Spinal cord (tissue), 10 donors: ENCODE results near the gene CAVIN1. TPM values are rescaled to one million over a fixed set of nuclear protein-coding genes. Genes with fewer than 3 reads are reported as not detected.
"Not testable (repeated sequence)": the region's sequence is repeated elsewhere in the genome, so short reads cannot be mapped to it uniquely, and the experiment has no call there.

Source experiments
- DNase-seq, 6 donors: peaks; one replicate each; pipeline versions ENCODE4 v3.0.0 to v3.0.0-alpha.2; 2013 to 2015; ENCODE audit warnings: low spot score in 6 of 6, low read depth in 4 of 6
- H3K27ac ChIP-seq: one replicate; pipeline ENCODE4 v1.5.1; 2013; ENCODE audit warnings: low read depth, low read length, control low read depth
- H3K27me3 ChIP-seq: one replicate; pipeline ENCODE4 v1.6.1; 2013; ENCODE audit warnings: low read length; ENCODE audit not compliant: control insufficient read depth, insufficient read depth
- H3K36me3 ChIP-seq: one replicate; pipeline ENCODE4 v1.6.1; 2013; ENCODE audit warnings: low read length; ENCODE audit not compliant: control insufficient read depth, insufficient read depth
- H3K4me1 ChIP-seq: one replicate; pipeline ENCODE4 v1.6.1; 2013; ENCODE audit warnings: low read length; ENCODE audit not compliant: control insufficient read depth, insufficient read depth
- H3K4me3 ChIP-seq: one replicate; pipeline ENCODE4 v1.5.1; 2013; ENCODE audit warnings: low read depth, low read length, control low read depth
- H3K9me3 ChIP-seq: one replicate; pipeline ENCODE4 v1.6.1; 2013; ENCODE audit warnings: low read length; ENCODE audit not compliant: control insufficient read depth, insufficient read depth
- WGBS: methylation state at CpG from one replicate; pipeline ENCODE4 v1.1.5; 2013; ENCODE audit warnings: missing lambda C conversion rate; ENCODE audit not compliant: insufficient coverage; 5-methylcytosine and 5-hydroxymethylcytosine counted together
- polyA plus RNA-seq, 2 donors: library from polyadenylated mRNA; unstranded; fragments of 120-200 nt; gene quantifications; one replicate each; pipeline ENCODE4 v1.2.1, GENCODE V29; 2013; ENCODE audit not compliant: insufficient read length in 2 of 2
- total RNA-seq, 2 donors: library from RNA; depleted of rRNA in 1 of 2; stranded (reverse); fragments of 120-200 nt in 1 of 2; fragments of >200 nt in 1 of 2; gene quantifications; one replicate each; pipeline versions ENCODE4 v1.2.3 to v1.2.4, GENCODE V29; 2013 to 2014
- donor health status: healthy.

Gene CAVIN1
- total and polyA plus RNA-seq, 4 donors, result 30.9 to 151 (median 58.8) TPM

DNA sequence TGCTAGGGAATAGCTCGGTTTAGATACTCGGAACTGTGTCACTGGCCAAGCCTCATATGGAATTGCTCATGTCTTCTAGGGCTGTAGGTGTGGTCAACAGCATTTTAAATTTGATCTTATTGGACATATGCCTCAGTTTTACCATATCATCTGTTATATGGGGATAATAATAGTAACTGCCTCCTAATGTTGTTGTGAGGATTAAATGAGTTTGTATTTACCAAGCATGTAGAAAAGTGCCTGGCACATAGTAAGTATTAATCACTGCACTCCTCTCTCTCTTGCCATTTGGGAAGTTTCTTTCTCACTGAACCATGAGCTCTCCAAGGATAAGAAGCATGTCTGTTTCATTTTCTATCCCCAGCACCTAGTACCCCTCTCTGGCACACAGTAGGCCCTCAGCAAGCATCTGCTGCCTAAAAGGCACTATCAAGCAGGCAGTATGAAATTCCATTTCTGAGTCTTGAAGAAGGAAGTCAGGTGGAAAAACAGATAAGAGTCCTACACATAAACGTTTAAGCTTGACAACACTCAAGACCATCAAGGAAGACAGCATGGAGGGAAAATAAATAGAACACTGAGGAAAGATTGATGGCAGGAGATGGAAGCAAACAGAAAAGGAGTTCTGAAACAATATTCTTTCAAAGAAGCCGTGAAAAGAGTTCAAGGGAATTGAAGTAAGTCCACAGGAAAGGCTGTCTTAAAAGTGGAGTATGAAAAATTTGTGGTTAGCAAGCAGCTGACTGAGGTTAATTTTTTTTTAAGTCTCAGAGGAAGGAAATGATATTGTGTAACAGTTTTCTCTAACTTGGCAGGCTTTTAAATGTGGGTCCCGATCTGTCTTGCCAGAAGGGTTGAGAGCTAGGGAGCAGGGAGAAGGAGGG, 33.4 kb upstream of the CAVIN1 start:
- Histone ChIP-seq H3K27ac (peak overlapping the region; percentile 57), H3K4me3 (no peak overlapping the region), H3K9me3 (no peaks in the 10 kb centered on the region), H3K36me3 (peaks cover 3% of the 10 kb centered on the region), H3K27me3 (no peaks in the 10 kb centered on the region), H3K4me1 (peaks cover 13% of the 10 kb centered on the region)
- WGBS, result 54% methylated on average over 1 of the region's 5 CpGs
- DNase-seq, result peak in 1 of 6 donors; percentile 23

DNA sequence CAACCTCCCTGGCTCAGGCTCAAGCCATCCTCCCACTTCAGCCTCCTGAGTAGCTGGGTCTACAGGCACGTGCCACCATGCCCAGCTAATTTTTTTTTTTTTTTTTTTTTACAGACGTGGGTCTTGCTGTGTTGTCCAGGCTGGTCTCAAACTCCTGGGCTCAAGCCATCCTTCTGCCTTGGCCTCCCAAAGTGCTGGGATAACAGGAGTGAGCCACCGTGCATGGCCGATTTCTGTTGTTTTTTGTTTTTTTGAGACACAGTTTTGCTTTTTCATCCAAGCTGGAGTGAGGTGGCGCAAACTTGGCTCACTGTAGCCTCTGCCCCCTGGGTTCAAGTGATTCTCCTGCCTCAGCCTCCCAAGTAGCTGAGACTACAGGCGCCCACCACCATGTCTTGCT, 31.9 kb upstream of the CAVIN1 start:
- H3K4me3 ChIP-seq, H3K27me3 ChIP-seq, H3K27ac ChIP-seq, H3K9me3 ChIP-seq, H3K36me3 ChIP-seq, DNase-seq: not testable (repeated sequence)
- WGBS, result 93% methylated on average over 2 of the region's 6 CpGs
- H3K4me1 ChIP-seq, result peaks cover 12% of the 10 kb centered on the region

DNA sequence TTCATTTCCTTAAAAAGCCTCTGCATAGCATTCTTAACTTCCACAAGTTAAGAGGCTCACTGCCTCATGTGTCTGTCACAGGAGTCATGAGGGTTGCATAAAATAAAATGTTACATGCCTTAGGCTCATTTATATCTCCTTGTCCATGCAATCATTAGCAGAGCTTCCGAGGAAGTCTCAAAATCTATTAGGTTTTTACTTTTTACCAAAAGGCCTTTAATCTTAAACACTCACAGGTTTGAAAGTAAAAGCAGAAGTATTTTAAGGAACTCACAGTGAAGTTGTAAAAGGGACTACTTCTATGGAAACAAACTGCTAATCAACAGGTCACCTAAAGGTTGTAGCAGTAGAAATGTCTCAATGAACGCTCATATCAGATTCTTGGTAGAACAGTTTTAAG, 30.4 kb upstream of the CAVIN1 start:
- Histone ChIP-seq H3K4me1 (peaks cover 7% of the 10 kb centered on the region), H3K27me3 (no peaks in the 10 kb centered on the region), H3K4me3 (no peak overlapping the region), H3K36me3 (no peaks in the 10 kb centered on the region), H3K9me3 (no peaks in the 10 kb centered on the region), H3K27ac (no peak overlapping the region)
- no CpG with 5 or more reads among the region's 2 CpGs for WGBS
- no peak for DNase-seq

DNA sequence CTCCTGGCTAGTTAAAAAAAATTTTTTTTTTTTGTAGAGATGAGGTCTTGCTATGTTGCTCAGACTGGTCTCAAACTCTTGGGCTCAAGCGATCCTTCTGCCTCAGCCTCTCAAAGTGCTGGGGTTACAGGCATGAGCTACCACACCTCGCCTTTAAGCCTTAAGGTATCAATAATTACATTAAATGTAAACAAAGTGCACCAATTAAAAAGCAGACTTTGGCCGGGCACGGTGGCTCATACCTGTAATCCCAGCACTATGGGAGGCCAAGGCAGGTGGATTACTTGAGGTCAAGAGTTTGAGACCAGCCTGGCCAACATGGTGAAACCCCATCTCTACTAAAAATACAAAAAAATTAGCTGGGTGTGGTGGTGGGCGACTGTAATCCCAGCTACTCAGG, 28.2 kb upstream of the CAVIN1 start:
- not testable (repeated sequence) for H3K9me3 ChIP-seq, H3K4me1 ChIP-seq, H3K36me3 ChIP-seq, H3K4me3 ChIP-seq, DNase-seq, H3K27me3 ChIP-seq, H3K27ac ChIP-seq
- WGBS, result 67% methylated on average over 1 of the region's 5 CpGs

DNA sequence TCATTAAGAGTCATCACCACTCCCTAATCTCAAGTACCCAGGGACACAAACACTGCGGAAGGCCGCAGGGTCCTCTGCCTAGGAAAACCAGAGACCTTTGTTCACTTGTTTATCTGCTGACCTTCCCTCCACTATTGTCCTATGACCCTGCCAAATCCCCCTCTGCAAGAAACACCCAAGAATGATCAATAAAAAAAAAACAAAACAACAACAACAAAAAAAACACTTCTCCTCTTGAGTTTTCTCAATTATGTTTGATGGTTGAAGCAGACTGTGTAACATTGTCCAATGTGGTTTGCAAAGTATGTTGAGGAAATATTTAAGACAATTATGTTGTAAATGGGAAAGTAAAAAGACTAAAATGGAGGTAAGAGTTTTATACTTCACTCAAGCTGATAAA, 26.8 kb upstream of the CAVIN1 start:
- no CpG with 5 or more reads among the region's 2 CpGs for WGBS
- not testable (repeated sequence) for H3K4me1 ChIP-seq, H3K36me3 ChIP-seq, H3K27me3 ChIP-seq, H3K9me3 ChIP-seq, H3K4me3 ChIP-seq, DNase-seq, H3K27ac ChIP-seq

GRCh38 chr17:42449176-42449575, 26.1 kb upstream of the CAVIN1 start:
- H3K4me1 ChIP-seq, H3K4me3 ChIP-seq, H3K27ac ChIP-seq, DNase-seq, H3K36me3 ChIP-seq, H3K9me3 ChIP-seq, H3K27me3 ChIP-seq: not testable (repeated sequence)
- 98% methylated on average over 8 of the region's 27 CpGs for WGBS

GRCh38 chr17:42442196-42442565, 19.1 kb upstream of the CAVIN1 start:
- H3K4me3 ChIP-seq, result no peak overlapping the region
- DNase-seq, result no peak
- no peaks in the 10 kb centered on the region for H3K4me1 ChIP-seq
- H3K27ac ChIP-seq, result no peak overlapping the region
- no peaks in the 10 kb centered on the region for H3K36me3 ChIP-seq
- 20% methylated on average over 1 of the region's 5 CpGs for WGBS
- H3K27me3 ChIP-seq, result no peaks in the 10 kb centered on the region
- H3K9me3 ChIP-seq, result no peaks in the 10 kb centered on the region

- Histone ChIP-seq H3K36me3 (no peaks in the 10 kb centered on the region), H3K9me3 (no peaks in the 10 kb centered on the region), H3K4me3 (no peak overlapping the region), H3K27me3 (no peaks in the 10 kb centered on the region), H3K4me1 (no peaks in the 10 kb centered on the region), H3K27ac (no peak overlapping the region)
- DNase-seq, result no peak
- 67% methylated on average over 5 of the region's 7 CpGs for WGBS
Observed at GRCh38 chr17:42441371-42442195, 18.5 kb upstream of the CAVIN1 start.

DNA sequence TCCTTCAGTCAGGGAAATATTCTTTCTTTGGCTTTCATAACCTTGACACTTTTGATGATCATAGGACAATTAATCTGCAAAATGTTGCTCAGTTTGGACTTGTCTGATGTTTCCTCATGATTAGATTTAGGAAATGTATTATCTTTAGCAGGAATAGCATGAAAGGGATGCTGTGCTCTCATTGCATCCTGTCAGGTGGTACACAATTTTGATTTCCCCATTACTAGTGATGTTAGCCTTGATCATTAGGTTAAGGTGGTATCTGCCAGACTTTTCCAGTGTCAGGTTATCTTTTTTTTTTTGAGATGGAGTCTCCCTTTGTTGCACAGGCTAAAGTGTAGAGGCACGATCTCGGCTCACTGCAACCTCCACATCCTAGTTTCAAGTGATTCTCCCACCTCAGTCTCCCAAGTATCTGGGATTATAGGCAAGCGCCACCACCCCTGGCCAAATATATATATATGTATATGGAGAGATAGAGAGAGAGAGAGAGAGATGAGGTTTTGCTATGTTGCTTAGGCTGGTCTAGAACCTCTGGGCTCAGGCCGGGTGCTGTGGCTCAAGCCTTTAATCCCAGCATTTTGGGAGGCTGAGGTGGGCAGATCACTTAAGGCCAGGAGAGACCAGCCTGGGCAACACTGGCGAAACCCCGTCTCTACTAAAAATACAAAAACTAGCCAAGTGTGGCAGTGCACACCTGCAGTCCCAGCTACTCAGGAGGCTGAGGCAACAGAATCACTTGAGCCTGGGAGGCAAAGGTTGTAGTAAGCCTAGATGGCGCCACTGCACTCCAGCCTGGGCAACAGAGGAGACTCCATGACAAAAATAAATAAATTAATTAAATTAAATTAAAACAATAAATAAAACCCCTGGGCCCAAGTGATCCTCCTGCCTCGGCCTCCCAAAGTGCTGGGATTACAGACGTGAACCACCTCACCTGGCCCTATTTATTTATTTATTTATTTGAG, 15.8 kb upstream of the CAVIN1 start:
- H3K4me1 ChIP-seq, result no peaks in the 10 kb centered on the region
- no peak overlapping the region for H3K4me3 ChIP-seq
- no peaks in the 10 kb centered on the region for H3K36me3 ChIP-seq
- DNase-seq, result no peak
- H3K9me3 ChIP-seq, result no peaks in the 10 kb centered on the region
- no peak overlapping the region for H3K27ac ChIP-seq
- 83% methylated on average over 1 of the region's 9 CpGs for WGBS
- H3K27me3 ChIP-seq, result no peaks in the 10 kb centered on the region
